HFF-Myc (cell line): Measurements from ENCODE around the gene CAMTA1.

Experiments used
- DNase-seq: peaks from one replicate; pipeline ENCODE4 v3.0.0-alpha.2; 2011; ENCODE audit warnings: low read depth; ENCODE audit errors: extremely low read depth
- H3K4me3 ChIP-seq: replicated peaks from 2 replicates; pipeline ENCODE4 v1.5.1; 2011; ENCODE audit warnings: low read depth, mild to moderate bottlenecking, control low read depth, low read length
- TF ChIP-seq, protein P1 (sequence below): IDR thresholded peaks from 2 replicates; pipeline ENCODE4 v1.5.1; 2012; ENCODE audit warnings: mild to moderate bottlenecking, low read depth, low read length, control low read depth; ENCODE audit errors: missing control alignments

CAMTA1 gene

GRCh38 chr1:7501723-7502603 lies 716.7 kb downstream of the CAMTA1 start:
- no peak overlapping the region for H3K4me3 ChIP-seq
- TF ChIP-seq, protein P1, sequence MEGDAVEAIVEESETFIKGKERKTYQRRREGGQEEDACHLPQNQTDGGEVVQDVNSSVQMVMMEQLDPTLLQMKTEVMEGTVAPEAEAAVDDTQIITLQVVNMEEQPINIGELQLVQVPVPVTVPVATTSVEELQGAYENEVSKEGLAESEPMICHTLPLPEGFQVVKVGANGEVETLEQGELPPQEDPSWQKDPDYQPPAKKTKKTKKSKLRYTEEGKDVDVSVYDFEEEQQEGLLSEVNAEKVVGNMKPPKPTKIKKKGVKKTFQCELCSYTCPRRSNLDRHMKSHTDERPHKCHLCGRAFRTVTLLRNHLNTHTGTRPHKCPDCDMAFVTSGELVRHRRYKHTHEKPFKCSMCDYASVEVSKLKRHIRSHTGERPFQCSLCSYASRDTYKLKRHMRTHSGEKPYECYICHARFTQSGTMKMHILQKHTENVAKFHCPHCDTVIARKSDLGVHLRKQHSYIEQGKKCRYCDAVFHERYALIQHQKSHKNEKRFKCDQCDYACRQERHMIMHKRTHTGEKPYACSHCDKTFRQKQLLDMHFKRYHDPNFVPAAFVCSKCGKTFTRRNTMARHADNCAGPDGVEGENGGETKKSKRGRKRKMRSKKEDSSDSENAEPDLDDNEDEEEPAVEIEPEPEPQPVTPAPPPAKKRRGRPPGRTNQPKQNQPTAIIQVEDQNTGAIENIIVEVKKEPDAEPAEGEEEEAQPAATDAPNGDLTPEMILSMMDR, result no peak
- no peak for DNase-seq

DNA sequence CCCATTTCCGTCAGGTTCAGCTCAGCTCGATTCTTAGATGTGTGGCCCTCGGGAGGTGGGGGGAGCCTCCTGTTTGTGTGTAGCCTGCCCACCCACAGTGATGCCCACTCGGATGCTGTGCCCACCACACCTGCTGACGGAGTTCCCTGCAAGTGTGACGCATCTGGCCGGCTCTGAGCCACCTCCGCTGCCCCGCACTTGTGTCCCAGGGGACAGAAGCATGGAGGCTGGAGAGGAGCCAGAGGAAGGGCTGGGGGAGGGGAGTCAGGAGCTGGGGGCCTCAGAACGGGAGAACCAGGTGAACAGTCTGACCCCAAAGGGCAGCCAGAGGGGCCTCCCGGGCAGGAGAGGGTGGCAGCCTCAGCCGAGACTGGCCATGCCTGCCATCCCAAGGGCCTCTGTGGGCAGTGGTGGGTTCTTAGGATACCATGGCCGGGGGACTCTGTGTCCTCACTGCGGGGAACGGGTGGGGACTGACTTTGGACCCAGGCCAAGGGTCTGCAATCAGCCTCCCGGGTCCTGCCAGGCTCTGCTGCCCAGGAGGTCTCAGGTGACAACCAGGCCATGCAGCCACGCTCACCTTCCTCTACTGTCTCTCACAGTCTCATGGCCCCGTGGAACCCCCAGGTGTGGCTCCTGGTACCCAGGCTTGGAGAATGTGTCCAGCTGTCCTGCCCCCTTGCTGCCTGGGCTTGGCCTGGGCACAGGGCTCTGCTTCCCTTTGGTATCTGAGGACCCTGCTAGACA lies 718.6 kb downstream of the CAMTA1 start:
- no peak overlapping the region for H3K4me3 ChIP-seq
- no peak for DNase-seq
- TF ChIP-seq, protein P1, result no peak

- TF ChIP-seq, protein P1, result no peak
- H3K4me3 ChIP-seq, result no peak overlapping the region
- no peak for DNase-seq
These were observed 719.1 kb downstream of the CAMTA1 start for GRCh38 chr1:7504438-7504720.

- H3K4me3 ChIP-seq, result no peak overlapping the region
- TF ChIP-seq, protein P1, result no peak
- no peak for DNase-seq
These were observed 720.0 kb downstream of the CAMTA1 start for GRCh38 chr1:7505094-7505770.

DNA sequence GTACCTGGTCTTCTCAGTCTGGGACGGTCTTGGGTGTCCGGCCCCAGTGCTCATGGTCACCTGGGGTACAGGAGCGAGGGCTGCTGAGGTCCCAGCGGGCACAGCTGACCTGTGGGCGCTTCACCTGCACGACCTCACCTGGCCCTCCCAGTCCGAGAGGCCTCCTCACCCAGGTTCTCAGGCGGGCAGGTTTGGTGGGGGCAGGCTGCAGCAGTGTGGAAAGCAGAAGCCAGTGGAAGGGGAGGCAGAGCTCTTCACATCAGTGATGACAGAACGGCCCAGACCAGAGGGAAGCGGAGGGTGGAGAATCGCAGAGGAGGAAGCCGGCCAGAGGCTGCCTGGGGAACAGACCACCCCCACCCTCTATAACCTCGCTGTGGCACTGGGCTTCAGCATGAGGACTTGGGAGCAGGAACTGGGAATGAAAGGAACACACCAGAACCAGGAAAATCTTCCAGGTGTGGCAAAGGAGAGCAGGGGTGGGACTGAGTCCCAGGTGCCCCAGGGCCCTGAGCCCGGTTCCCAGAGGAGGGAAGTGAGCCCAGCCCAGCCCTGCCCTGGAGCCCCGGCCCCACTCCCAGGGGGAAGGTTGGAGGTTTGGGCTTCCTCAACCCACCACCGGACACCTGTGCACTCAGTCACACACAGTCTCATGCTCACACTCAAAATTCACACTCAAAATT lies 720.7 kb downstream of the CAMTA1 start:
- DNase-seq, result no peak
- TF ChIP-seq, protein P1, result no peak
- H3K4me3 ChIP-seq, result no peak overlapping the region

GRCh38 chr1:7506454-7507284 lies 721.4 kb downstream of the CAMTA1 start:
- TF ChIP-seq, protein P1, result no peak
- DNase-seq, result no peak
- no peak overlapping the region for H3K4me3 ChIP-seq
